Fibroblast of lung (primary cell): ENCODE measurements around the gene CHIT1. TPM values are rescaled to one million over a fixed set of nuclear protein-coding genes. Genes with fewer than 3 reads are reported as not detected.
A peak's percentile ranks its signal among the peaks of the same experiment; 100 is the strongest.

Experiments used
- DNase-seq, 2 donors: peaks; one replicate each; pipeline versions ENCODE4 v3.0.0 to v3.0.0-alpha.2; 2010; ENCODE audit warnings: low read depth in 2 of 2
- H2AFZ ChIP-seq: 2 replicates; pipeline ENCODE4 v1.5.1; 2012; ENCODE audit warnings: low read length, control low read depth, inconsistent platforms
- H3K27ac ChIP-seq: 2 replicates; pipeline ENCODE4 v1.5.1; 2011; ENCODE audit warnings: low read length, control low read depth; ENCODE audit not compliant: insufficient read depth
- H3K27me3 ChIP-seq: 2 replicates; pipeline ENCODE4 v1.5.1; 2011; ENCODE audit warnings: mild to moderate bottlenecking, low read length; ENCODE audit not compliant: control insufficient read depth, insufficient read depth
- H3K36me3 ChIP-seq: 2 replicates; pipeline ENCODE4 v1.5.1; 2011; ENCODE audit warnings: low read length; ENCODE audit not compliant: control insufficient read depth, insufficient read depth
- H3K4me1 ChIP-seq: 2 replicates; pipeline ENCODE4 v1.5.1; 2011; ENCODE audit warnings: low read length; ENCODE audit not compliant: control insufficient read depth, insufficient read depth; ENCODE audit errors: extremely low read depth
- H3K4me2 ChIP-seq: 2 replicates; pipeline ENCODE4 v1.5.1; 2011; ENCODE audit warnings: low read length, control low read depth; ENCODE audit not compliant: insufficient read depth; ENCODE audit errors: extremely low read depth
- H3K4me3 ChIP-seq, 4 experiments: fragments of 200-600 bp in 1 of 4; sonication (generic) in 1 of 4; replicated peaks in 1 of 4; 2 replicates each; pipeline ENCODE4 v1.5.1; 2011 to 2016; ENCODE audit warnings: low read length in 4 of 4, low read depth in 3 of 4, mild to moderate bottlenecking in 3 of 4, control low read depth in 2 of 4, inconsistent platforms in 1 of 4, mixed read lengths in 1 of 4; ENCODE audit not compliant: insufficient read depth in 1 of 4; ENCODE audit errors: control extremely low read depth in 1 of 4
- H3K79me2 ChIP-seq: 2 replicates; pipeline ENCODE4 v1.5.1; 2012; ENCODE audit warnings: mild to moderate bottlenecking, low read length, inconsistent platforms; ENCODE audit not compliant: control insufficient read depth, insufficient read depth
- H3K9ac ChIP-seq: 2 replicates; pipeline ENCODE4 v1.5.1; 2011; ENCODE audit warnings: mild to moderate bottlenecking, low read length, control low read depth; ENCODE audit not compliant: insufficient read depth
- H3K9me3 ChIP-seq: 2 replicates; pipeline ENCODE4 v1.5.1; 2012; ENCODE audit warnings: low read depth, low read length; ENCODE audit not compliant: control insufficient read depth, insufficient read depth
- H4K20me1 ChIP-seq: 2 replicates; pipeline ENCODE4 v1.5.1; 2011; ENCODE audit warnings: low read length; ENCODE audit not compliant: control insufficient read depth, insufficient read depth; ENCODE audit errors: extremely low read depth
- EZH2 ChIP-seq: IDR thresholded peaks from 2 replicates; pipeline ENCODE4 v1.5.1; 2012; ENCODE audit warnings: low read length, control low read depth, mild to moderate bottlenecking; ENCODE audit errors: missing control alignments
- polyA minus RNA-seq: library from RNA; depleted of rRNA, polyadenylated mRNA; stranded (reverse); fragments of >200 nt; gene quantifications from 2 replicates; pipeline ENCODE4 v1.2.3, GENCODE V29; 2011; ENCODE audit warnings: low replicate concordance
- polyA plus RNA-seq, 2 donors: library from polyadenylated mRNA; depleted of rRNA in 1 of 2; stranded (reverse) in 1 of 2; unstranded in 1 of 2; fragments of >200 nt; gene quantifications; 2 replicates each; pipeline ENCODE4 v1.2.1, GENCODE V29; 2011 to 2012; ENCODE audit warnings: missing spikeins in 1 of 2
- total RNA-seq: library from RNA; depleted of rRNA; stranded (reverse); fragments of >200 nt; gene quantifications from 2 replicates; pipeline ENCODE4 v1.2.1, GENCODE V29; 2014
- TF ChIP-seq, protein P1 (sequence below), 2 donors: IDR thresholded peaks in 1 of 2; conservative IDR thresholded peaks in 1 of 2; 1 replicate in 1 of 2; 2 replicates in 1 of 2; pipeline ENCODE4 v1.5.1; 2011 to 2012; ENCODE audit warnings: low read length in 2 of 2, control low read depth in 1 of 2, inconsistent platforms in 1 of 2, low read depth in 1 of 2, mild to moderate bottlenecking in 1 of 2

Gene CHIT1
- total RNA-seq = not detected in 2 replicates
- not detected in 2 replicates for polyA plus RNA-seq
- not detected in 2 replicates for polyA plus RNA-seq (2012)
- not detected in 2 replicates for polyA minus RNA-seq

- no peaks in the 10 kb centered on the region for H3K36me3 ChIP-seq
- H3K79me2 ChIP-seq = no peaks in the 10 kb centered on the region
- H3K27me3 ChIP-seq = peaks cover 27% of the 10 kb centered on the region
- H3K4me1 ChIP-seq = no peaks in the 10 kb centered on the region
- TF ChIP-seq EZH2 = no peak
- TF ChIP-seq, protein P1, sequence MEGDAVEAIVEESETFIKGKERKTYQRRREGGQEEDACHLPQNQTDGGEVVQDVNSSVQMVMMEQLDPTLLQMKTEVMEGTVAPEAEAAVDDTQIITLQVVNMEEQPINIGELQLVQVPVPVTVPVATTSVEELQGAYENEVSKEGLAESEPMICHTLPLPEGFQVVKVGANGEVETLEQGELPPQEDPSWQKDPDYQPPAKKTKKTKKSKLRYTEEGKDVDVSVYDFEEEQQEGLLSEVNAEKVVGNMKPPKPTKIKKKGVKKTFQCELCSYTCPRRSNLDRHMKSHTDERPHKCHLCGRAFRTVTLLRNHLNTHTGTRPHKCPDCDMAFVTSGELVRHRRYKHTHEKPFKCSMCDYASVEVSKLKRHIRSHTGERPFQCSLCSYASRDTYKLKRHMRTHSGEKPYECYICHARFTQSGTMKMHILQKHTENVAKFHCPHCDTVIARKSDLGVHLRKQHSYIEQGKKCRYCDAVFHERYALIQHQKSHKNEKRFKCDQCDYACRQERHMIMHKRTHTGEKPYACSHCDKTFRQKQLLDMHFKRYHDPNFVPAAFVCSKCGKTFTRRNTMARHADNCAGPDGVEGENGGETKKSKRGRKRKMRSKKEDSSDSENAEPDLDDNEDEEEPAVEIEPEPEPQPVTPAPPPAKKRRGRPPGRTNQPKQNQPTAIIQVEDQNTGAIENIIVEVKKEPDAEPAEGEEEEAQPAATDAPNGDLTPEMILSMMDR (conservative IDR thresholded peaks at IDR 0.05 in 1 of 2, IDR thresholded peaks at IDR 0.05 in 1 of 2; ENCODE audit: low read depth in 1 of 2, low read length in 2 of 2) = no peak
- no peaks in the 10 kb centered on the region for H3K9me3 ChIP-seq
- H3K9ac ChIP-seq = no peak within 1 kb of the TSS
- H3K4me3 ChIP-seq = no peak within 1 kb of the TSS
- no peak within 1 kb of the TSS for H3K27ac ChIP-seq
- H4K20me1 ChIP-seq = no peaks in the 10 kb centered on the region
- H3K4me2 ChIP-seq = no peak within 1 kb of the TSS
- H2AFZ ChIP-seq = no peak within 1 kb of the TSS
- DNase-seq = no peak
Observed at GRCh38 chr1:203229471-203230135, at the start of gene CHIT1. Gene CHIT1, minus strand, starts transcription at chr1:203229673. Its CDS starts 37 bp downstream, at chr1:203229636.

- H3K4me3 ChIP-seq = peak overlapping the region in 1 of 4 experiments; percentile 37
- DNase-seq = peak in 1 of 2 donors; percentile 27
- H3K4me1 ChIP-seq = peaks cover 6% of the 10 kb centered on the region
- TF ChIP-seq, protein P1 (conservative IDR thresholded peaks at IDR 0.05 in 1 of 2, IDR thresholded peaks at IDR 0.05 in 1 of 2; ENCODE audit: low read depth in 1 of 2, low read length in 2 of 2) = no peak
- no peak for TF ChIP-seq EZH2
- no peak overlapping the region for H3K9ac ChIP-seq
- no peak overlapping the region for H3K27ac ChIP-seq
- H2AFZ ChIP-seq = peak overlapping the region; percentile 52
- H3K79me2 ChIP-seq = no peaks in the 10 kb centered on the region
- H3K4me2 ChIP-seq = no peak overlapping the region
- H3K9me3 ChIP-seq = no peaks in the 10 kb centered on the region
- peaks cover 8% of the 10 kb centered on the region for H3K27me3 ChIP-seq
- no peaks in the 10 kb centered on the region for H3K36me3 ChIP-seq
- H4K20me1 ChIP-seq = no peaks in the 10 kb centered on the region
Observed at GRCh38 chr1:203278885-203279406, 49.5 kb upstream of the CHIT1 start.

DNA sequence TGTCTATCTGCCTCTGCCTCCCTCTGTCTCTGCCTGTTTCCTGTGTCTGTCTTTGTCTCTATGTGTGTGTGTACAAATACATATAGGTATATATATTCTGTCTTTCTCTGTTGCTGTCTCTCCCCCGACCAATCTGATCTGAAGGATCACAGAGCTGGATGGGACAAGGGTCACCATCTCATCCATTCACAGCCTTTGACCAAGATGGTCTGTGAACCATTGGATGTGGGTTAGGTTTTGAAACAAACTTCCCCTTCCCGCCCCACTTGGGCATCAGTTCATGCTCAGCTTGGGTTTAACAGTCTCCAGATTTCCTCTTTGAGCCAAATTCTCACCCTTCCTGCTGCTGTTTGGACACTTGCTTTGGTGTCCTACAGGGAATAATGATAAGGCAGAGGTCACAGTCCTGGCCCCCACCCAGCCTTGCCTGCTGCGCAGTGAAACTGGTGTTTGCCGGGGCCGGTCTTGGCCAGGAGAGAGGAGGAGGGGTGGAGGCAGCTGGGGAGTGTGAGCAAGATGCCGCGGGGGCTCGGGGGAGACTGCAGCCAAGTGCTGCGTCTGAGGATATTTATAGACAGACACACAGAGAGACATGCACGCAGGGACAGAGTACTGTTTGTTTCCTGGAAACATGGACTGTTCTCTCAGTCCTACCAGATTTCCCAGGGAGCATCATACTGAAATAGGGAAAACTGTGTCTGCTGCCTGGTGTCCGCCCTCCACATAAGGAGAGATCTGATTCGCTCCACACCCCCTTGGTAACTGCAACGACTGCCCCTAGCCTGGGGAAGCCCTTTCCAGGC, 48.8 kb upstream of the CHIT1 start:
- Histone ChIP-seq H3K4me3 (peak overlapping the region; percentile 4 to 37 (median 10)), H3K27ac (peak overlapping the region; percentile 31), H3K9ac (peak overlapping the region; percentile 46), H4K20me1 (no peaks in the 10 kb centered on the region), H3K36me3 (no peaks in the 10 kb centered on the region), H3K27me3 (peaks cover 6% of the 10 kb centered on the region), H3K4me2 (peak overlapping the region; percentile 85), H2AFZ (peak overlapping the region; percentile 61), H3K9me3 (no peaks in the 10 kb centered on the region), H3K4me1 (peaks cover 7% of the 10 kb centered on the region), H3K79me2 (no peaks in the 10 kb centered on the region)
- TF ChIP-seq, protein P1 (conservative IDR thresholded peaks at IDR 0.05 in 1 of 2, IDR thresholded peaks at IDR 0.05 in 1 of 2; ENCODE audit: low read depth in 1 of 2, low read length in 2 of 2) = no peak
- no peak for TF ChIP-seq EZH2
- peak; percentile 79 to 80 for DNase-seq
